ENCODE data around the gene CREG1.
A peak's percentile ranks its signal among the peaks of the same experiment; 100 is the strongest.
"Not testable (repeated sequence)": the region's sequence is repeated elsewhere in the genome, so short reads cannot be mapped to it uniquely, and the experiment has no call there.

Gene CREG1

GRCh38 chr1:167563579-167564246, 10.2 kb upstream of the CREG1 start:
- DNase-seq = no peak

GRCh38 chr1:167562702-167563101, 9.1 kb upstream of the CREG1 start:
- DNase-seq = no peak

- no peak for DNase-seq
Observed at GRCh38 chr1:167561753-167562152, 8.2 kb upstream of the CREG1 start.

- DNase-seq = peak; percentile 49 to 76 (median 68)
Observed at GRCh38 chr1:167555971-167556714, 2.6 kb upstream of the CREG1 start.

GRCh38 chr1:167555072-167555471, 1.5 kb upstream of the CREG1 start:
- not testable (repeated sequence) for DNase-seq

- DNase-seq = peak in 1 of 6 experiments; percentile 27
Observed at GRCh38 chr1:167554028-167554779, 642 bp upstream of the CREG1 start.

- DNase-seq = no peak
Observed at GRCh38 chr1:167551362-167551761, 2.2 kb downstream of the CREG1 start.

GRCh38 chr1:167548059-167548932, 5.3 kb downstream of the CREG1 start:
- DNase-seq = no peak

GRCh38 chr1:167546935-167547334, 6.6 kb downstream of the CREG1 start:
- no peak for DNase-seq

- DNase-seq = no peak
Observed at GRCh38 chr1:167545349-167545748, 8.2 kb downstream of the CREG1 start.

- DNase-seq = no peak
Observed at GRCh38 chr1:167544447-167545093, 9.0 kb downstream of the CREG1 start.

- DNase-seq = no peak
Observed at GRCh38 chr1:167543199-167543990, 10.2 kb downstream of the CREG1 start.

- no peak for DNase-seq
Observed at GRCh38 chr1:167542109-167543032, 11.2 kb downstream of the CREG1 start.

- DNase-seq = no peak
Observed at GRCh38 chr1:167541610-167542009, 12.0 kb downstream of the CREG1 start.

GRCh38 chr1:167541003-167541402, 12.6 kb downstream of the CREG1 start:
- no peak for DNase-seq

GRCh38 chr1:167538657-167539056, 14.9 kb downstream of the CREG1 start:
- no peak for DNase-seq

- peak; percentile 22 to 75 (median 54) for DNase-seq
Observed at GRCh38 chr1:167533851-167534300, 19.7 kb downstream of the CREG1 start.

GRCh38 chr1:167532964-167533824, 20.4 kb downstream of the CREG1 start:
- no peak for DNase-seq

- DNase-seq = no peak
Observed at GRCh38 chr1:167532375-167532774, 21.2 kb downstream of the CREG1 start.
